ENCODE measurements around the gene PRKCB.

DNA sequence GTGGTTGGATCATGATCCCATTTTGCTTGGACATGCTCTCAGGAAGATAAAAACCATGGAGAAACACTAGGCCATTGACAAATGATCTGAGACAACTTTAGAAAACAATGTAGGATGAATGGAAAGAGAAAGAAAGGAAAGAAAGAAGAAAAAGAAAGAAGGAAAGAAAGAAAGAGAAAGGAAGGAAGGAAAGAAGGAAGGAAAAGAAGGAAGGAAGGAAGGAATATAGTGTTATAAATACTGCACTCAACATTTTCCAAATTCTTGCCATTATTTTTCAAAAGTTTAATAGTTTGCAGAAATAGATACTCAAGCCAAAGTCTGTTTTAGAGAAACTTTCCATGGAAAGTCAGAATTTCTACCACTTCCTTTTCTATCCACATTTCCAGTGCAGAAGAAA, 381.2 kb downstream of the PRKCB start:
- TF ChIP-seq, protein P1, sequence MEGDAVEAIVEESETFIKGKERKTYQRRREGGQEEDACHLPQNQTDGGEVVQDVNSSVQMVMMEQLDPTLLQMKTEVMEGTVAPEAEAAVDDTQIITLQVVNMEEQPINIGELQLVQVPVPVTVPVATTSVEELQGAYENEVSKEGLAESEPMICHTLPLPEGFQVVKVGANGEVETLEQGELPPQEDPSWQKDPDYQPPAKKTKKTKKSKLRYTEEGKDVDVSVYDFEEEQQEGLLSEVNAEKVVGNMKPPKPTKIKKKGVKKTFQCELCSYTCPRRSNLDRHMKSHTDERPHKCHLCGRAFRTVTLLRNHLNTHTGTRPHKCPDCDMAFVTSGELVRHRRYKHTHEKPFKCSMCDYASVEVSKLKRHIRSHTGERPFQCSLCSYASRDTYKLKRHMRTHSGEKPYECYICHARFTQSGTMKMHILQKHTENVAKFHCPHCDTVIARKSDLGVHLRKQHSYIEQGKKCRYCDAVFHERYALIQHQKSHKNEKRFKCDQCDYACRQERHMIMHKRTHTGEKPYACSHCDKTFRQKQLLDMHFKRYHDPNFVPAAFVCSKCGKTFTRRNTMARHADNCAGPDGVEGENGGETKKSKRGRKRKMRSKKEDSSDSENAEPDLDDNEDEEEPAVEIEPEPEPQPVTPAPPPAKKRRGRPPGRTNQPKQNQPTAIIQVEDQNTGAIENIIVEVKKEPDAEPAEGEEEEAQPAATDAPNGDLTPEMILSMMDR (IDR thresholded peaks at IDR 0.05) = no peak
- TF ChIP-seq POLR2A (IDR thresholded peaks at IDR 0.05) = no peak
